CD4-positive, alpha-beta memory T cell (primary cell): Measurements from ENCODE around the gene CTSZ. TPM values are rescaled to one million over a fixed set of nuclear protein-coding genes. Genes with fewer than 3 reads are reported as not detected.

Experiments
- CTCF ChIA-PET: fragments of 350-600 bp; sonication (Branson Sonifier 250); formaldehyde crosslinking; loops from one replicate; lab custom pipeline; 2021; ENCODE audit warnings: inconsistent platforms; ENCODE audit not compliant: partially characterized antibody; lab: Charles Lee
- POLR2A ChIA-PET: fragments of 350-600 bp; sonication (Branson Sonifier 250); formaldehyde crosslinking; loops from one replicate; lab custom pipeline; 2021; ENCODE audit not compliant: partially characterized antibody; lab: Charles Lee
- DNase-seq, 5 donors: peaks; one replicate each; pipeline versions ENCODE4 v3.0.0 to v3.0.0-alpha.2; 2020 to 2022; ENCODE audit warnings: mixed read lengths in 1 of 5
- H3K27ac ChIP-seq: one replicate; pipeline ENCODE4 v1.7.0; 2013; ENCODE audit warnings: low read depth, low read length
- H3K27me3 ChIP-seq: 2 replicates; pipeline ENCODE4 v1.7.0; 2013; ENCODE audit warnings: mild to moderate bottlenecking, low read length, moderate library complexity; ENCODE audit not compliant: insufficient read depth
- H3K36me3 ChIP-seq: 2 replicates; pipeline ENCODE4 v1.7.0; 2013; ENCODE audit warnings: mild to moderate bottlenecking, low read length, moderate library complexity; ENCODE audit not compliant: insufficient read depth
- H3K4me1 ChIP-seq: 2 replicates; pipeline ENCODE4 v1.7.0; 2013; ENCODE audit warnings: mild to moderate bottlenecking, low read length, moderate library complexity; ENCODE audit not compliant: insufficient read depth
- H3K4me3 ChIP-seq, 2 donors: one replicate each; pipeline ENCODE4 v1.7.0; 2013; ENCODE audit warnings: low read length in 2 of 2, mild to moderate bottlenecking in 1 of 2
- H3K9me3 ChIP-seq, 2 donors: one replicate each; pipeline ENCODE4 v1.7.0; 2013; ENCODE audit warnings: low read length in 2 of 2, control low read depth in 1 of 2; ENCODE audit not compliant: control insufficient read depth in 1 of 2
- H3K27ac Mint-ChIP-seq, 7 donors: one replicate each; pipeline ENCODE4 v1.8.0; 2020 to 2021; ENCODE audit warnings: mixed read lengths in 7 of 7, mild to moderate bottlenecking in 6 of 7, inconsistent platforms in 3 of 7, moderate library complexity in 3 of 7
- H3K27me3 Mint-ChIP-seq, 2 donors: one replicate each; pipeline ENCODE4 v1.8.0; 2020 to 2021; ENCODE audit warnings: mixed read lengths in 2 of 2
- H3K36me3 Mint-ChIP-seq, 2 donors: one replicate each; pipeline ENCODE4 v1.8.0; 2020 to 2021; ENCODE audit warnings: mixed read lengths in 2 of 2, inconsistent platforms in 1 of 2, mild to moderate bottlenecking in 1 of 2
- H3K4me1 Mint-ChIP-seq, 4 donors: one replicate each; pipeline ENCODE4 v1.8.0; 2020 to 2021; ENCODE audit warnings: mixed read lengths in 4 of 4, mild to moderate bottlenecking in 1 of 4
- H3K4me3 Mint-ChIP-seq, 8 donors: one replicate each; pipeline ENCODE4 v1.8.0; 2020 to 2021; ENCODE audit warnings: mixed read lengths in 8 of 8, mild to moderate bottlenecking in 7 of 8, moderate library complexity in 6 of 8, inconsistent platforms in 3 of 8
- H3K9me3 Mint-ChIP-seq, 8 donors: one replicate each; pipeline ENCODE4 v1.8.0; 2020 to 2021; ENCODE audit warnings: mixed read lengths in 8 of 8, mild to moderate bottlenecking in 5 of 8, inconsistent platforms in 3 of 8, moderate library complexity in 1 of 8
- intact Hi-C: fragments of 100-400 bp; cut with micrococcal nuclease; formaldehyde crosslinking; loops from one replicate; pipeline ENCODE4 v1.15.1; 2023
- polyA plus RNA-seq, 2 donors: library from polyadenylated mRNA; unstranded; fragments of 300-500 nt; fragmentation: Illumina TruSeq; gene quantifications; one replicate each; pipeline ENCODE4 v1.2.3, GENCODE V29; 2021
- total RNA-seq, 2 experiments: library from RNA; stranded (reverse); gene quantifications; one replicate each; pipeline ENCODE4 v1.2.3, GENCODE V29; 2021

CTSZ gene
- total and polyA plus RNA-seq, 4 experiments from 2014 or later: 0.76 to 37.3 (median 19.1) TPM

GRCh38 chr20:59046862-59047261 lies 39.8 kb upstream of the CTSZ start:
- DNase-seq: no peak
- Histone ChIP-seq H3K9me3 (no peaks in the 10 kb centered on the region), H3K27ac (no peak overlapping the region), H3K36me3 (no peaks in the 10 kb centered on the region), H3K4me1 (peaks cover 13% of the 10 kb centered on the region), H3K27me3 (no peaks in the 10 kb centered on the region), H3K4me3 (no peak overlapping the region)
- Mint-ChIP-seq H3K36me3 (no peaks in the 10 kb centered on the region), H3K27me3 (peaks cover 0 to 6% of the 10 kb centered on the region in 2 donors), H3K27ac (no peak overlapping the region), H3K4me3 (peak overlapping the region in 1 of 8 donors; percentile 11), H3K4me1 (peaks cover 15 to 38% (median 23%) of the 10 kb centered on the region in 4 donors), H3K9me3 (peaks cover 0 to 2% (median 0%) of the 10 kb centered on the region in 8 donors)
- ChIA-PET CTCF (interaction anchor here (1.6 kb wide), 1 partner anchor 8 kb away, joined by 4 read pairs; no protein-coding TSS in a partner anchor), POLR2A (interaction anchor here (1.9 kb wide), 1 partner anchor 15 kb away, joined by 4 read pairs; no protein-coding TSS in a partner anchor)
- intact Hi-C loops: no loop called here

- Mint-ChIP-seq H3K4me1 (peaks cover 27 to 59% (median 41%) of the 10 kb centered on the region in 4 donors), H3K27me3 (no peaks in the 10 kb centered on the region), H3K36me3 (peaks cover 0 to 4% of the 10 kb centered on the region in 2 donors), H3K4me3 (peak overlapping the region in 1 of 8 donors; percentile 20), H3K9me3 (peaks cover 0 to 2% (median 0%) of the 10 kb centered on the region in 8 donors), H3K27ac (peak overlapping the region in 5 of 7 donors; percentile 75 to 97 (median 91))
- Histone ChIP-seq H3K4me3 (no peak overlapping the region), H3K27ac (no peak overlapping the region), H3K27me3 (no peaks in the 10 kb centered on the region), H3K9me3 (no peaks in the 10 kb centered on the region), H3K36me3 (no peaks in the 10 kb centered on the region), H3K4me1 (peaks cover 34% of the 10 kb centered on the region)
- no peak for DNase-seq
- intact Hi-C loops: loop anchor here (5.0 kb wide), 1 partner anchor 78 kb away; no protein-coding TSS in a partner anchor
- ChIA-PET CTCF (no interaction called here), POLR2A (no interaction called here)
Measured at GRCh38 chr20:59044796-59045195, 37.7 kb upstream of the CTSZ start.

DNA sequence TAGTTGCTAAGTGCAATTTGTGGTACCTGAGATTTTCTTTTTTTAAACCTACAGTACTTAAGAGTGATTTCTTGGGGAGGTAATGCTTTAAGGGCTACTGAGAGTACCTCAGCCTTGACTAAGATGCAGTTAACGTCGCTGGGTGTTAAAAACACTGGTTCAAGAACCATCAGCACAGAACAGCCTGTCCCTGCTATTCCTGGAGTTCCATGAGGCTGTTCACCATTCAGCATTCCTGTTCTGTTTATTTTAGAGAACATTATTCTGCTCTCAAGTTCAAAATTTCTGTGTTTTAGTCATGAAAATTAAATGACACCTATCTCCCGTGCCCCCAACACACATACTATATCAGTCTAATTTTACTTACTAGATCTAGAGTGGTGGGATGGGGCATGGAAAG lies 37.2 kb upstream of the CTSZ start:
- intact Hi-C loops: loop anchor here (5.0 kb wide), 1 partner anchor 78 kb away; no protein-coding TSS in a partner anchor
- H3K27ac Mint-ChIP-seq: peak overlapping the region in 4 of 7 donors; percentile 91 to 97 (median 95)

DNA sequence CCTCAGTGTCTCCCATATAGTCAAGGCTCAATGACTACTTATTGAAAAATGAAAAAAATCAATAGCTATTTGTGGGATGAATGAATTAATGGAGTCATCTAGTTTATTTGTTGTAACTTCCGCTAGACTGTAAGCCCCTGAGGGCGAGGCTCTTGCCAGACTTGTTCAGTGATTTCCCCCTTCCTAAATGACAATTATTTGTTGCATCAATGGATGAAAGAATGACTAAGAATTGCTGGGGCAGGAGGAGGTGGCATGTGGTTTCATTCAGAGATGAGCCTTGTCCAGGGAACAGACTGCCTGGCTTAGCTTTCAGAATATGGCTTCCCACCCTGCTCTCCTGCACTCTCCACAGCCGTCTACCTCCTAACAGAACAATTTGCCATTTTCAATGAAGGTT lies 36.6 kb upstream of the CTSZ start:
- Mint-ChIP-seq H3K4me1 (peaks cover 35 to 65% (median 51%) of the 10 kb centered on the region in 4 donors), H3K4me3 (peak overlapping the region; percentile 70 to 93 (median 86)), H3K27ac (peak overlapping the region; percentile 91 to 97 (median 95)), H3K27me3 (no peaks in the 10 kb centered on the region), H3K36me3 (peaks cover 0 to 8% of the 10 kb centered on the region in 2 donors), H3K9me3 (peaks cover 0 to 2% (median 0%) of the 10 kb centered on the region in 8 donors)
- intact Hi-C loops: loop anchor here (2.0 to 5.0 kb wide), 2 partner anchors 79 to 391 kb away; no protein-coding TSS in a partner anchor
- H3K36me3 ChIP-seq: no peaks in the 10 kb centered on the region
- peak in 1 of 5 donors; percentile 52 for DNase-seq
- no peaks in the 10 kb centered on the region for H3K27me3 ChIP-seq
- H3K4me1 ChIP-seq: peaks cover 45% of the 10 kb centered on the region
- CTCF ChIA-PET: interaction anchor here (0.8 to 2.2 kb wide), 7 partner anchors 9 to 178 kb away, joined by 3 to 12 read pairs (median 4); partner anchors contain the start of gene ATP5F1E
- POLR2A ChIA-PET: interaction anchor here (1.0 to 4.9 kb wide), 15 partner anchors 11 to 737 kb away, joined by 3 to 104 read pairs (median 4); partner anchors contain the start of genes ATP5F1E, STX16, VAPB and ZNF831
- no peaks in the 10 kb centered on the region for H3K9me3 ChIP-seq
- H3K4me3 ChIP-seq: no peak overlapping the region
- H3K27ac ChIP-seq: peak overlapping the region; percentile 92

More for the DNA sequence above, 37.2 kb upstream of the CTSZ start:
- Mint-ChIP-seq H3K4me1 (peaks cover 30 to 64% (median 46%) of the 10 kb centered on the region in 4 donors), H3K27me3 (no peaks in the 10 kb centered on the region), H3K9me3 (peaks cover 0 to 2% (median 0%) of the 10 kb centered on the region in 8 donors), H3K4me3 (peak overlapping the region in 1 of 8 donors; percentile 49), H3K36me3 (peaks cover 0 to 4% of the 10 kb centered on the region in 2 donors)
- peaks cover 39% of the 10 kb centered on the region for H3K4me1 ChIP-seq
- CTCF ChIA-PET: interaction anchor here (2.1 to 2.2 kb wide), 2 partner anchors 11 to 178 kb away, joined by 9 to 12 read pairs; no protein-coding TSS in a partner anchor
- H3K36me3 ChIP-seq: no peaks in the 10 kb centered on the region
- no peak for DNase-seq
- no peaks in the 10 kb centered on the region for H3K9me3 ChIP-seq
- H3K27ac ChIP-seq: no peak overlapping the region
- no peaks in the 10 kb centered on the region for H3K27me3 ChIP-seq
- POLR2A ChIA-PET: interaction anchor here (1.0 to 4.9 kb wide), 3 partner anchors 12 to 155 kb away, joined by 4 to 104 read pairs (median 19); partner anchors contain the start of gene ATP5F1E
- H3K4me3 ChIP-seq: no peak overlapping the region

GRCh38 chr20:59042796-59043631 lies 36.0 kb upstream of the CTSZ start:
- CTCF ChIA-PET: interaction anchor here (0.8 to 2.2 kb wide), 7 partner anchors 9 to 179 kb away, joined by 3 to 12 read pairs (median 4); partner anchors contain the start of gene ATP5F1E
- Mint-ChIP-seq H3K27ac (peak overlapping the region; percentile 91 to 97 (median 97)), H3K4me1 (peaks cover 31 to 59% (median 48%) of the 10 kb centered on the region in 4 donors), H3K4me3 (peak overlapping the region; percentile 84 to 95 (median 92)), H3K9me3 (peaks cover 0 to 2% (median 0%) of the 10 kb centered on the region in 8 donors), H3K27me3 (no peaks in the 10 kb centered on the region), H3K36me3 (peaks cover under 1 to 12% of the 10 kb centered on the region in 2 donors)
- Histone ChIP-seq H3K27ac (peak overlapping the region; percentile 92), H3K9me3 (no peaks in the 10 kb centered on the region), H3K4me1 (peaks cover 51% of the 10 kb centered on the region), H3K27me3 (no peaks in the 10 kb centered on the region), H3K36me3 (peaks cover 3% of the 10 kb centered on the region), H3K4me3 (peak overlapping the region; percentile 65 to 91)
- POLR2A ChIA-PET: interaction anchor here (1.0 to 4.9 kb wide), 19 partner anchors 10 to 736 kb away, joined by 3 to 104 read pairs (median 4); partner anchors contain the start of genes ATP5F1E, STX16, VAPB and ZNF831
- peak; percentile 92 to 96 (median 95) for DNase-seq
- intact Hi-C loops: loop anchor here (1.0 to 5.0 kb wide), 3 partner anchors 11 to 390 kb away; partner anchors contain the start of gene ATP5F1E

DNA sequence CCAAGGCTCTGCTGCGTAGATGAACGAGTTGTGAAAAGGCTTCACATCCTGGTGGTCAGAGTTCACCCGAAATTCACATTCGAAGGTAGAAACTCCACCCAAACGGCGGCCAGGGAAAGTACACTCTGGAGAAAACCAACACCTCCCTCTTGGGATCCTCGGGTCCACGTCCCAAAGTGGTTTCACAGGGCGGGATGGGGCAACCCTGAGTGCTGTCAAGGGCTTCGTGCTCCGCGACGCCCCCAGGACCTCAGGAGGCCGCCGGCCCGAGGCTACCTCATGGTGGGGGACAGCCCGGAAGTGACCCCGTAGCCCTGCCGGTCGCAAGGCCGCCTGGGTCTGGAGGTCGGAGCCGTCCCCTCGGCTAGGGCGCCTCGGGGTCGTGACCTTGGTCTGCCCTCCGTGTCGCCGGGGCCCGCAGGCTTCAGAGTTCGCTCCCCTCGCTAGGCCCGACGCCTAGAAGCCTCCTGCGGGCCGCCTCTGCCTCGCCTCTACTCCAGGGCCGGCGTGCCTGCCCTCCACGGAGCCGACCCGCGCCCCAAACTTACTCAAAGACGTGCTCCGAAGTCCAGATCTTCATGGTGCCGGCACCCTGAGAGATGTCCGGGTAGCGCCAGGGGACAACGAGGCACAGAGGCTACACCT lies 35.2 kb upstream of the CTSZ start, which contains the start of gene PRELID3B:
TSS of gene PRELID3B (minus strand) at position 636 of the 645 bp plus-strand sequence. CDS start at position 580, 56 bp downstream.
- Mint-ChIP-seq H3K27ac (peak within 1 kb of the TSS; percentile 91 to 97 (median 97)), H3K36me3 (peaks cover 5 to 19% of the 10 kb centered on the region in 2 donors), H3K4me3 (peak within 1 kb of the TSS; percentile 84 to 95 (median 92)), H3K9me3 (no peaks in the 10 kb centered on the region), H3K27me3 (no peaks in the 10 kb centered on the region), H3K4me1 (peaks cover 29 to 58% (median 46%) of the 10 kb centered on the region in 4 donors)
- Histone ChIP-seq H3K27me3 (no peaks in the 10 kb centered on the region), H3K9me3 (no peaks in the 10 kb centered on the region), H3K36me3 (peaks cover 10% of the 10 kb centered on the region), H3K4me3 (peak within 1 kb of the TSS; percentile 65 to 91), H3K4me1 (peaks cover 58% of the 10 kb centered on the region), H3K27ac (peak within 1 kb of the TSS; percentile 92)
- ChIA-PET POLR2A (interaction anchor here (1.0 to 4.9 kb wide), 10 partner anchors 10 to 391 kb away, joined by 3 to 104 read pairs (median 5); partner anchors contain the start of genes ATP5F1E, STX16 and ZNF831), CTCF (interaction anchor here (1.3 to 2.2 kb wide), 7 partner anchors 8 to 180 kb away, joined by 3 to 12 read pairs (median 5); partner anchors contain the start of gene ATP5F1E)
- intact Hi-C loops: loop anchor here (1.0 to 5.0 kb wide), 3 partner anchors 10 to 389 kb away; partner anchors contain the start of gene ATP5F1E
- peak in 3 of 5 donors; percentile 19 to 58 (median 29) for DNase-seq
